Mesenchymal stem cell (in vitro differentiated cells and primary cell): ENCODE results near the gene SASH1.

ENCODE experiments used
- DNase-seq: peaks from one replicate; pipeline ENCODE4 v3.0.0-alpha.2; 2013
- H2AFZ ChIP-seq: one replicate; pipeline ENCODE4 v1.6.1; 2013; ENCODE audit warnings: low read depth, mild to moderate bottlenecking, control low read depth, inconsistent platforms, low read length, moderate library complexity
- H2AK5ac ChIP-seq: 2 replicates; pipeline ENCODE4 v1.6.1; 2013; ENCODE audit warnings: low read length, moderate library complexity, mild to moderate bottlenecking, inconsistent platforms; ENCODE audit not compliant: severe bottlenecking
- H2BK120ac ChIP-seq: one replicate; pipeline ENCODE4 v1.6.1; 2013; ENCODE audit warnings: low read depth, mild to moderate bottlenecking, inconsistent platforms, low read length, moderate library complexity
- H2BK12ac ChIP-seq, 2 experiments: one replicate each; pipeline ENCODE4 v1.6.1; 2013; ENCODE audit warnings: inconsistent platforms in 2 of 2, low read length in 2 of 2, mild to moderate bottlenecking in 2 of 2, moderate library complexity in 2 of 2, control low read depth in 1 of 2
- H2BK15ac ChIP-seq: one replicate; pipeline ENCODE4 v1.6.1; 2013; ENCODE audit warnings: mild to moderate bottlenecking, low read depth, inconsistent platforms; ENCODE audit not compliant: poor library complexity, severe bottlenecking
- H2BK5ac ChIP-seq: 2 replicates; pipeline ENCODE4 v1.6.1; 2013; ENCODE audit warnings: low read depth, mild to moderate bottlenecking, low read length, control low read depth, inconsistent platforms; ENCODE audit not compliant: poor library complexity, severe bottlenecking
- H3K14ac ChIP-seq, 2 experiments: one replicate each; pipeline ENCODE4 v1.6.1; 2013; ENCODE audit warnings: inconsistent platforms in 2 of 2, low read length in 2 of 2, control low read depth in 1 of 2, mild to moderate bottlenecking in 1 of 2, moderate library complexity in 1 of 2
- H3K18ac ChIP-seq, 2 experiments: one replicate each; pipeline ENCODE4 v1.6.1; 2013; ENCODE audit warnings: inconsistent platforms in 2 of 2, low read length in 2 of 2, control low read depth in 1 of 2, low read depth in 1 of 2, mild to moderate bottlenecking in 1 of 2
- H3K23ac ChIP-seq, 2 experiments: one replicate each; pipeline ENCODE4 v1.6.1; 2013; ENCODE audit warnings: inconsistent platforms in 2 of 2, low read length in 2 of 2, mild to moderate bottlenecking in 2 of 2, moderate library complexity in 2 of 2, control low read depth in 1 of 2
- H3K27ac ChIP-seq: 2 replicates; pipeline ENCODE4 v1.5.1; 2013; ENCODE audit warnings: mild to moderate bottlenecking, moderate library complexity, low read length, control low read depth, inconsistent platforms; ENCODE audit not compliant: poor library complexity, severe bottlenecking
- H3K27me3 ChIP-seq, 2 experiments: 2 replicates each; pipeline versions ENCODE4 v1.6.1 to v1.7.0; 2013; ENCODE audit warnings: low read length in 2 of 2, mild to moderate bottlenecking in 2 of 2, moderate library complexity in 2 of 2, control low read depth in 1 of 2, inconsistent platforms in 1 of 2; ENCODE audit not compliant: control insufficient read depth in 1 of 2, insufficient read depth in 1 of 2
- H3K36me3 ChIP-seq, 2 experiments: 2 replicates each; pipeline versions ENCODE4 v1.6.1 to v1.7.0; 2013; ENCODE audit warnings: low read length in 2 of 2, control low read depth in 1 of 2, inconsistent platforms in 1 of 2, low read depth in 1 of 2, mild to moderate bottlenecking in 1 of 2; ENCODE audit not compliant: insufficient read depth in 2 of 2, control insufficient read depth in 1 of 2
- H3K4ac ChIP-seq, 2 experiments: one replicate each; pipeline ENCODE4 v1.6.1; 2013; ENCODE audit warnings: inconsistent platforms in 2 of 2, low read length in 2 of 2, mild to moderate bottlenecking in 2 of 2, moderate library complexity in 2 of 2, control low read depth in 1 of 2, low read depth in 1 of 2
- H3K4me1 ChIP-seq: 2 replicates; pipeline ENCODE4 v1.6.1; 2013; ENCODE audit warnings: low read depth, low read length, control low read depth; ENCODE audit not compliant: control insufficient read depth, insufficient read depth
- H3K4me2 ChIP-seq: 2 replicates; pipeline ENCODE4 v1.6.1; 2013; ENCODE audit warnings: low read length, mild to moderate bottlenecking, inconsistent platforms; ENCODE audit not compliant: poor library complexity, severe bottlenecking
- H3K4me3 ChIP-seq, 2 experiments: 2 replicates each; pipeline versions ENCODE4 v1.5.1 to v1.7.0; 2013; ENCODE audit warnings: low read length in 2 of 2, mild to moderate bottlenecking in 2 of 2, control low read depth in 1 of 2, low read depth in 1 of 2; ENCODE audit not compliant: insufficient read depth in 1 of 2
- H3K79me1 ChIP-seq: replicated peaks from 2 replicates; pipeline ENCODE4 v1.6.1; 2013; ENCODE audit warnings: mild to moderate bottlenecking, control low read depth, low read length, inconsistent platforms; ENCODE audit not compliant: poor library complexity, severe bottlenecking
- H3K9ac ChIP-seq: 2 replicates; pipeline ENCODE4 v1.7.0; 2013; ENCODE audit warnings: mild to moderate bottlenecking, low read length, moderate library complexity
- H3K9me3 ChIP-seq: 2 replicates; pipeline ENCODE4 v1.7.0; 2013; ENCODE audit warnings: mild to moderate bottlenecking, low read length; ENCODE audit not compliant: control insufficient read depth
- H4K8ac ChIP-seq: one replicate; pipeline ENCODE4 v1.6.1; 2013; ENCODE audit warnings: inconsistent platforms, mild to moderate bottlenecking, low read length, moderate library complexity
- H4K91ac ChIP-seq: one replicate; pipeline ENCODE4 v1.6.1; 2013; ENCODE audit warnings: mild to moderate bottlenecking, low read length, inconsistent platforms
- WGBS: methylation state at CpG from one replicate; pipeline ENCODE4 v1.1.7; 2013; ENCODE audit warnings: mixed read lengths; 5-methylcytosine and 5-hydroxymethylcytosine counted together

SASH1 gene

GRCh38 chr6:148593813-148594170 lies 251.2 kb downstream of the SASH1 start:
- peaks cover 4% of the 10 kb centered on the region for H3K4me1 ChIP-seq
- H3K4ac ChIP-seq: peak overlapping the region; percentile 4 to 25
- H2BK15ac ChIP-seq: peak overlapping the region; percentile 3
- H4K91ac ChIP-seq: peak overlapping the region; percentile 31
- H3K79me1 ChIP-seq: no peaks in the 10 kb centered on the region
- peaks cover 7% of the 10 kb centered on the region for H3K9me3 ChIP-seq
- H3K36me3 ChIP-seq: no peaks in the 10 kb centered on the region
- no peak overlapping the region for H2AK5ac ChIP-seq
- 16% methylated on average over 5 of the region's 6 CpGs for WGBS
- H3K14ac ChIP-seq: no peak overlapping the region
- no peaks in the 10 kb centered on the region for H3K27me3 ChIP-seq
- peak overlapping the region; percentile 74 for H3K9ac ChIP-seq
- no peak overlapping the region for H3K4me2 ChIP-seq
- H3K18ac ChIP-seq: no peak overlapping the region
- no peak overlapping the region for H3K4me3 ChIP-seq
- no peak overlapping the region for H2BK120ac ChIP-seq
- no peak overlapping the region for H3K27ac ChIP-seq
- H2BK5ac ChIP-seq: no peak overlapping the region
- no peak overlapping the region for H3K23ac ChIP-seq
- H2AFZ ChIP-seq: no peak overlapping the region
- H2BK12ac ChIP-seq: peak overlapping the region; percentile 6 to 37
- peak; percentile 77 for DNase-seq
- H4K8ac ChIP-seq: no peak overlapping the region

- Histone ChIP-seq H3K14ac (no peak overlapping the region), H4K91ac (no peak overlapping the region), H3K9me3 (no peaks in the 10 kb centered on the region), H2AK5ac (no peak overlapping the region), H2BK5ac (no peak overlapping the region), H2BK15ac (no peak overlapping the region), H3K4me2 (no peak overlapping the region), H3K27ac (no peak overlapping the region), H4K8ac (no peak overlapping the region), H3K27me3 (no peaks in the 10 kb centered on the region), H3K4me3 (no peak overlapping the region), H3K4ac (no peak overlapping the region), H3K4me1 (peaks cover 4% of the 10 kb centered on the region), H2BK12ac (no peak overlapping the region), H3K36me3 (no peaks in the 10 kb centered on the region), H2AFZ (no peak overlapping the region), H3K79me1 (no peaks in the 10 kb centered on the region), H2BK120ac (no peak overlapping the region), H3K23ac (no peak overlapping the region), H3K18ac (no peak overlapping the region), H3K9ac (no peak overlapping the region)
- no peak for DNase-seq
- WGBS: 100% methylated on average over 2 of the region's 6 CpGs
These were observed 252.9 kb downstream of the SASH1 start for GRCh38 chr6:148595550-148595949.

- H4K91ac ChIP-seq: no peak overlapping the region
- WGBS: 98% methylated on average over 3 of the region's 3 CpGs
- no peak overlapping the region for H3K23ac ChIP-seq
- H3K14ac ChIP-seq: no peak overlapping the region
- H3K27ac ChIP-seq: no peak overlapping the region
- no peaks in the 10 kb centered on the region for H3K9me3 ChIP-seq
- H4K8ac ChIP-seq: no peak overlapping the region
- no peak overlapping the region for H3K18ac ChIP-seq
- DNase-seq: no peak
- no peaks in the 10 kb centered on the region for H3K79me1 ChIP-seq
- no peak overlapping the region for H2AK5ac ChIP-seq
- H3K27me3 ChIP-seq: no peaks in the 10 kb centered on the region
- peaks cover 4% of the 10 kb centered on the region for H3K4me1 ChIP-seq
- no peak overlapping the region for H2BK15ac ChIP-seq
- no peak overlapping the region for H3K4ac ChIP-seq
- no peak overlapping the region for H3K4me3 ChIP-seq
- no peak overlapping the region for H2AFZ ChIP-seq
- no peak overlapping the region for H3K4me2 ChIP-seq
- no peaks in the 10 kb centered on the region for H3K36me3 ChIP-seq
- H2BK5ac ChIP-seq: no peak overlapping the region
- H3K9ac ChIP-seq: no peak overlapping the region
- no peak overlapping the region for H2BK12ac ChIP-seq
- H2BK120ac ChIP-seq: no peak overlapping the region
These were observed 254.3 kb downstream of the SASH1 start for GRCh38 chr6:148596891-148597455.

- peak overlapping the region; percentile 84 for H4K8ac ChIP-seq
- no peak overlapping the region for H2AK5ac ChIP-seq
- no peak overlapping the region for H2BK15ac ChIP-seq
- no peaks in the 10 kb centered on the region for H3K27me3 ChIP-seq
- no peak overlapping the region for H3K27ac ChIP-seq
- no peak overlapping the region for H2BK5ac ChIP-seq
- peak; percentile 11 for DNase-seq
- H3K9ac ChIP-seq: no peak overlapping the region
- H2BK12ac ChIP-seq: no peak overlapping the region
- H3K4ac ChIP-seq: no peak overlapping the region
- H3K79me1 ChIP-seq: no peaks in the 10 kb centered on the region
- no peak overlapping the region for H3K23ac ChIP-seq
- no peaks in the 10 kb centered on the region for H3K9me3 ChIP-seq
- H3K4me1 ChIP-seq: peaks cover 2% of the 10 kb centered on the region
- no peak overlapping the region for H3K4me2 ChIP-seq
- no peak overlapping the region for H3K4me3 ChIP-seq
- H2AFZ ChIP-seq: no peak overlapping the region
- H3K36me3 ChIP-seq: no peaks in the 10 kb centered on the region
- H4K91ac ChIP-seq: no peak overlapping the region
- no peak overlapping the region for H2BK120ac ChIP-seq
- no peak overlapping the region for H3K14ac ChIP-seq
- no peak overlapping the region for H3K18ac ChIP-seq
- 65% methylated on average over 2 of the region's 3 CpGs for WGBS
These were observed 256.1 kb downstream of the SASH1 start for GRCh38 chr6:148598724-148599123.
